HG03565 (cell line): ENCODE results near the gene ATAT1.

Source experiments
- ATAC-seq: cut with Tn5 transposase; IDR thresholded peaks from one replicate; pipeline ENCODE4 v1.9.1; 2021; ENCODE audit warnings: mild to moderate bottlenecking, moderate library complexity; ENCODE audit not compliant: unreplicated experiment

The ATAT1 gene

GRCh38 chr6:30683183-30683979 is 56.7 kb downstream of the ATAT1 start:
- no peak for ATAC-seq

GRCh38 chr6:30683980-30684338 is 57.3 kb downstream of the ATAT1 start:
- no peak for ATAC-seq

GRCh38 chr6:30684386-30685156 is 57.9 kb downstream of the ATAT1 start:
- no peak for ATAC-seq

- no peak for ATAC-seq
Observed at GRCh38 chr6:30685157-30686008, 58.7 kb downstream of the ATAT1 start.

- no peak for ATAC-seq
Observed at GRCh38 chr6:30686009-30686907, 59.6 kb downstream of the ATAT1 start, which contains the start of gene PPP1R18. Gene PPP1R18, minus strand, starts transcription at chr6:30686645. Its CDS starts 627 bp downstream, at chr6:30686018.

- ATAC-seq, result peak; percentile 36
Observed at GRCh38 chr6:30686908-30687658, 60.4 kb downstream of the ATAT1 start.

- ATAC-seq, result no peak
Observed at GRCh38 chr6:30687659-30688431, 61.2 kb downstream of the ATAT1 start.

GRCh38 chr6:30688569-30688968 is 61.9 kb downstream of the ATAT1 start:
- ATAC-seq, result no peak

GRCh38 chr6:30689022-30689865 is 62.6 kb downstream of the ATAT1 start:
- ATAC-seq, result no peak

- ATAC-seq, result no peak
Observed at GRCh38 chr6:30689985-30690384, 63.3 kb downstream of the ATAT1 start.

GRCh38 chr6:30690403-30691207 is 63.9 kb downstream of the ATAT1 start, which contains the start of gene NRM:
Gene NRM, minus strand, starts transcription at chr6:30690984. Its CDS starts 10 bp downstream, at chr6:30690974.
- ATAC-seq, result no peak

GRCh38 chr6:30691208-30691847 is 64.7 kb downstream of the ATAT1 start:
- no peak for ATAC-seq
